ENCODE results near the gene GAA. TPM values are rescaled to one million over a fixed set of nuclear protein-coding genes. Genes with fewer than 3 reads are reported as not detected.

The GAA gene
- total RNA-seq, 2 donors from 2014 or later, result 167 to 217 TPM

- no peaks in the 10 kb centered on the region for H3K27me3 ChIP-seq (replicated peaks; ENCODE audit: insufficient read depth)
- no peaks in the 10 kb centered on the region for H3K36me3 ChIP-seq
- intact Hi-C loops (cut with DNase I), result no loop called here
- peak; percentile 60 for DNase-seq (ENCODE audit: low spot score)
- H3K4me3 ChIP-seq, result no peak overlapping the region
- TF ChIP-seq POLR2A (IDR thresholded peaks at IDR 0.05), result no peak
- peak in 2 of 4 experiments; percentile 26 to 38 for TF ChIP-seq CTCF (IDR thresholded peaks at IDR 0.05)
- TF ChIP-seq POLR2AphosphoS5 (IDR thresholded peaks at IDR 0.05), result peak; percentile 57
- H3K9me3 ChIP-seq, result no peaks in the 10 kb centered on the region
- WGBS, result 26% methylated on average over 15 of the region's 15 CpGs
- H3K27ac ChIP-seq, result peak overlapping the region; percentile 50
- peaks cover under 1% of the 10 kb centered on the region for H3K4me1 ChIP-seq (replicated peaks)
Observed at GRCh38 chr17:80124351-80124981, 23.1 kb downstream of the GAA start.

GRCh38 chr17:80125656-80126448, 24.5 kb downstream of the GAA start:
- 49% methylated on average over 14 of the region's 14 CpGs for WGBS

DNA sequence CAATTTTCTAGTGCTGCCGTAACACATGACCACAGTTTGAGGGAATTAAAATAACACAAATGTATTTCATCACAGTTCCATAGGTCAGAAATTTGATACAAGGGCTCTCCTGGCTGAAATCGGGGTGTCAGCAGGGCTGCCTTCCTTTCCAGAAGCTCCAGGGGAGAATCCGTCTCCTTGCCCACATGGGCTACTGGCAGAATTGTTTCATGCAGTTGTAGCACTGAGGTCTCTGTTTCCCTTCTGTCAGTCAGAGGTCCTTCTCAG, 25.0 kb downstream of the GAA start:
- TF ChIP-seq POLR2A (IDR thresholded peaks at IDR 0.05) (no peak), CTCF (IDR thresholded peaks at IDR 0.05) (no peak), POLR2AphosphoS5 (IDR thresholded peaks at IDR 0.05) (no peak)
- WGBS, result 80% methylated on average over 3 of the region's 3 CpGs
- Histone ChIP-seq H3K9me3 (no peaks in the 10 kb centered on the region), H3K27me3 (replicated peaks; ENCODE audit: insufficient read depth) (no peaks in the 10 kb centered on the region), H3K36me3 (no peaks in the 10 kb centered on the region), H3K4me1 (replicated peaks) (peaks cover 3% of the 10 kb centered on the region), H3K4me3 (no peak overlapping the region), H3K27ac (no peak overlapping the region)
- no peak for DNase-seq (ENCODE audit: low spot score)
- intact Hi-C loops (cut with DNase I), result no loop called here

More at GRCh38 chr17:80125656-80126448, 24.5 kb downstream of the GAA start:
- intact Hi-C loops (cut with DNase I), result no loop called here
- Histone ChIP-seq H3K36me3 (no peaks in the 10 kb centered on the region), H3K4me3 (no peak overlapping the region), H3K27me3 (replicated peaks; ENCODE audit: insufficient read depth) (no peaks in the 10 kb centered on the region), H3K9me3 (no peaks in the 10 kb centered on the region), H3K4me1 (replicated peaks) (peaks cover 3% of the 10 kb centered on the region), H3K27ac (no peak overlapping the region)
- TF ChIP-seq POLR2AphosphoS5 (IDR thresholded peaks at IDR 0.05) (peak; percentile 42), CTCF (IDR thresholded peaks at IDR 0.05) (no peak), POLR2A (IDR thresholded peaks at IDR 0.05) (no peak)
- no peak for DNase-seq (ENCODE audit: low spot score)

GRCh38 chr17:80129006-80129565, 27.7 kb downstream of the GAA start:
- intact Hi-C loops (cut with DNase I), result no loop called here
- H3K27me3 ChIP-seq (replicated peaks; ENCODE audit: insufficient read depth), result no peaks in the 10 kb centered on the region

More at GRCh38 chr17:80129006-80129565, 27.7 kb downstream of the GAA start:
- no peak for DNase-seq (ENCODE audit: low spot score)
- no peak for TF ChIP-seq CTCF (IDR thresholded peaks at IDR 0.05)
- no peak for TF ChIP-seq POLR2AphosphoS5 (IDR thresholded peaks at IDR 0.05)
- no peak for TF ChIP-seq POLR2A (IDR thresholded peaks at IDR 0.05)
- Histone ChIP-seq H3K4me3 (no peak overlapping the region), H3K36me3 (no peaks in the 10 kb centered on the region), H3K9me3 (no peaks in the 10 kb centered on the region), H3K4me1 (replicated peaks) (peaks cover 3% of the 10 kb centered on the region), H3K27ac (no peak overlapping the region)
- 23% methylated on average over 4 of the region's 4 CpGs for WGBS
